OCI-LY7 (cell line): ENCODE measurements around the gene ZNF213. TPM values are rescaled to one million over a fixed set of nuclear protein-coding genes. Genes with fewer than 3 reads are reported as not detected.

Source experiments
- BruUV-seq: library from RNA; stranded (reverse); fragments of 400-500 nt; replicated peaks from 2 replicates; lab custom pipeline; 2021; lab: Mats Ljungman, UMichigan
- CTCF ChIA-PET: fragments of 300-600 bp; sonication (Branson Sonifier 250); formaldehyde crosslinking; loops from one replicate; lab custom pipeline; 2022; ENCODE audit warnings: antibody characterized with exemption; ENCODE audit not compliant: unreplicated experiment; lab: Charles Lee
- POLR2A ChIA-PET: fragments of 300-600 bp; sonication (Branson Sonifier 250); formaldehyde crosslinking; loops from one replicate; lab custom pipeline; 2022; ENCODE audit warnings: antibody characterized with exemption; lab: Charles Lee
- DNase-seq: peaks from one replicate; pipeline ENCODE4 v3.0.0-alpha.2; 2015; ENCODE audit warnings: low spot score
- H2AFZ ChIP-seq: fragments of 200-600 bp; sonication (generic), shearing (Covaris generic); 2 replicates; pipeline ENCODE4 v1.6.1; 2014; ENCODE audit warnings: mild to moderate bottlenecking, antibody characterized with exemption, low read length, moderate library complexity
- H3K27ac ChIP-seq: fragments of 200-600 bp; sonication (generic); 2 replicates; pipeline ENCODE4 v1.5.1; 2014; ENCODE audit warnings: mixed run types, low read depth, mild to moderate bottlenecking, moderate library complexity, low read length, inconsistent platforms; ENCODE audit not compliant: poor library complexity, severe bottlenecking
- H3K36me3 ChIP-seq: fragments of 200-600 bp; sonication (generic); 2 replicates; pipeline ENCODE4 v1.6.1; 2014; ENCODE audit warnings: mild to moderate bottlenecking, antibody characterized with exemption, low read length, moderate library complexity, mixed read lengths; ENCODE audit not compliant: insufficient read depth
- H3K4me1 ChIP-seq: fragments of 200-600 bp; sonication (generic); 2 replicates; pipeline ENCODE4 v1.5.1; 2014; ENCODE audit warnings: mild to moderate bottlenecking, low read length; ENCODE audit not compliant: insufficient read depth, poor library complexity, severe bottlenecking
- H3K4me2 ChIP-seq: fragments of 200-600 bp; sonication (generic); 2 replicates; pipeline ENCODE4 v1.6.1; 2014; ENCODE audit warnings: mild to moderate bottlenecking, low read length
- H3K4me3 ChIP-seq: fragments of 200-600 bp; sonication (generic); 2 replicates; pipeline ENCODE4 v1.5.1; 2014; ENCODE audit warnings: mild to moderate bottlenecking, low read depth, low read length; ENCODE audit not compliant: poor library complexity, severe bottlenecking
- H3K79me2 ChIP-seq: fragments of 200-600 bp; sonication (generic); 2 replicates; pipeline ENCODE4 v1.6.1; 2016; ENCODE audit warnings: low read depth, mild to moderate bottlenecking, low read length, moderate library complexity, mixed read lengths; ENCODE audit not compliant: insufficient read depth
- H3K9me2 ChIP-seq: fragments of 200-600 bp; sonication (generic); 2 replicates; pipeline ENCODE4 v1.6.1; 2016; ENCODE audit warnings: mild to moderate bottlenecking, low read length, mixed read lengths; ENCODE audit not compliant: insufficient read depth
- H3K9me3 ChIP-seq: fragments of 200-600 bp; sonication (generic); 2 replicates; pipeline ENCODE4 v1.6.1; 2014; ENCODE audit warnings: mild to moderate bottlenecking, mixed run types, low read length, mixed read lengths
- H4K20me1 ChIP-seq: fragments of 200-600 bp; sonication (generic); 2 replicates; pipeline ENCODE4 v1.6.1; 2014; ENCODE audit warnings: mild to moderate bottlenecking, antibody characterized with exemption, low read length, moderate library complexity, mixed read lengths; ENCODE audit not compliant: insufficient read depth
- EZH2phosphoT487 ChIP-seq: fragments of 200-600 bp; sonication (generic); IDR thresholded peaks from 2 replicates; pipeline ENCODE4 v1.6.1; 2018; ENCODE audit warnings: low read depth, borderline replicate concordance, mild to moderate bottlenecking, mixed run types, antibody characterized with exemption, low read length, moderate library complexity, mixed read lengths
- intact Hi-C: fragments of 100-400 bp; cut with micrococcal nuclease; formaldehyde crosslinking; loops from one replicate; pipeline ENCODE4 v1.10.0; 2022; ENCODE audit not compliant: unreplicated experiment
- total RNA-seq, 2 experiments: library from RNA; depleted of rRNA in 1 of 2; stranded (reverse); fragments of >200 nt in 1 of 2; shearing (Covaris generic) in 1 of 2; gene quantifications; 2 replicates each; pipeline ENCODE4 v1.2.3, GENCODE V29; 2014 to 2022
- TF ChIP-seq, protein P1 (sequence below): fragments of 200-600 bp; sonication (generic); conservative IDR thresholded peaks from 2 replicates; pipeline ENCODE4 v1.5.1; 2014; ENCODE audit warnings: mild to moderate bottlenecking, antibody characterized with exemption, low read length, moderate library complexity, mixed read lengths

Gene ZNF213
- total RNA-seq, 2 experiments from 2014 or later, result 3.4 to 9.1 TPM

DNA sequence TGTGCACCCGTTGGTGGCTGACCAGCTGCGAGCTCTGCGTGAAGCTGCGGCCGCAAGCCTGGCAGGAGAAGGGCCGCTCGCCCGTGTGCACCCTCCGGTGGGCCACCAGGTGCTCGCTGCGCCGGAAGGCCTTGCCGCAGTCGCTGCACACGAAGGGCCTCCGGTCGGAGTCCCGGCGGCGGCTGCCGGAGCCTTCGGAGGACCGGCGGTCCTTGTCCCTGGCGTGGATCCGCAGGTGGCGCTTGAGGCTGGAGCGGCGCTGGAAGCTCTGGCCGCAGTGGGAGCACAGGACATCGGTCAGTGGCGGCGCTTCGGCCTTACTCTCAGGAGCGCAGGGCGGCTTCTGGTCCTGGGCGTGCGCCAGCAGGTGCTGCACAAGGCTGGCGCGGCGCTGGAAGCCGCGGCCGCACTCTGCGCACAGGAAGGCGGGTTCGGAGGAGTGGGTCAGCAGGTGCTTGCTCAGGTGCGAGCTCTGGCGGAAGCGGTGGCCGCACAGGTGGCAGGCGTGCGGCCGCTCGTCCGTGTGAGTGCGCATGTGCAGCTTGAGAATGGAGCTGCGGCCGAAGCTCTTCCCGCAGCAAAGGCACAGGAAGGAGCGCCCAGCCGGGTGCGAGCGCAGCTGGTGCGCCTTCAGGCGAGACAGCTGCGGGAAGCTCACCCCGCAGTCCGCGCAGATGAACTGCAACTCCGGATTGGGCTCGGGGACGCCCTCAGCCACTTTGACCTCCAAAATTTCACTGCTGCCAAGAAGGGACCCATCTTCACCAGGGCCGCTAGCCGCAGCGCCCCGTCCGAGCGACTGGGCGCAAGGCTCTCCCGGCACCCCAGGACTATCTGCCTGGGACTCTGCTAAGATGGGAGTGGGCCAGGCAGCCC, 44.9 kb upstream of the ZNF213 start:
- Histone ChIP-seq H3K4me1 (peaks cover 15% of the 10 kb centered on the region), H3K4me3 (no peak overlapping the region), H3K79me2 (no peaks in the 10 kb centered on the region), H3K9me3 (no peaks in the 10 kb centered on the region), H3K36me3 (no peaks in the 10 kb centered on the region), H3K27ac (no peak overlapping the region), H3K4me2 (no peak overlapping the region), H4K20me1 (no peaks in the 10 kb centered on the region), H2AFZ (no peak overlapping the region), H3K9me2 (no peaks in the 10 kb centered on the region)
- CTCF ChIA-PET, result no interaction called here
- DNase-seq, result no peak
- intact Hi-C loops, result no loop called here
- TF ChIP-seq, protein P1, sequence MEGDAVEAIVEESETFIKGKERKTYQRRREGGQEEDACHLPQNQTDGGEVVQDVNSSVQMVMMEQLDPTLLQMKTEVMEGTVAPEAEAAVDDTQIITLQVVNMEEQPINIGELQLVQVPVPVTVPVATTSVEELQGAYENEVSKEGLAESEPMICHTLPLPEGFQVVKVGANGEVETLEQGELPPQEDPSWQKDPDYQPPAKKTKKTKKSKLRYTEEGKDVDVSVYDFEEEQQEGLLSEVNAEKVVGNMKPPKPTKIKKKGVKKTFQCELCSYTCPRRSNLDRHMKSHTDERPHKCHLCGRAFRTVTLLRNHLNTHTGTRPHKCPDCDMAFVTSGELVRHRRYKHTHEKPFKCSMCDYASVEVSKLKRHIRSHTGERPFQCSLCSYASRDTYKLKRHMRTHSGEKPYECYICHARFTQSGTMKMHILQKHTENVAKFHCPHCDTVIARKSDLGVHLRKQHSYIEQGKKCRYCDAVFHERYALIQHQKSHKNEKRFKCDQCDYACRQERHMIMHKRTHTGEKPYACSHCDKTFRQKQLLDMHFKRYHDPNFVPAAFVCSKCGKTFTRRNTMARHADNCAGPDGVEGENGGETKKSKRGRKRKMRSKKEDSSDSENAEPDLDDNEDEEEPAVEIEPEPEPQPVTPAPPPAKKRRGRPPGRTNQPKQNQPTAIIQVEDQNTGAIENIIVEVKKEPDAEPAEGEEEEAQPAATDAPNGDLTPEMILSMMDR, result no peak
- TF ChIP-seq EZH2phosphoT487, result no peak
- POLR2A ChIA-PET, result no interaction called here
- BruUV-seq, result no TSS peak

DNA sequence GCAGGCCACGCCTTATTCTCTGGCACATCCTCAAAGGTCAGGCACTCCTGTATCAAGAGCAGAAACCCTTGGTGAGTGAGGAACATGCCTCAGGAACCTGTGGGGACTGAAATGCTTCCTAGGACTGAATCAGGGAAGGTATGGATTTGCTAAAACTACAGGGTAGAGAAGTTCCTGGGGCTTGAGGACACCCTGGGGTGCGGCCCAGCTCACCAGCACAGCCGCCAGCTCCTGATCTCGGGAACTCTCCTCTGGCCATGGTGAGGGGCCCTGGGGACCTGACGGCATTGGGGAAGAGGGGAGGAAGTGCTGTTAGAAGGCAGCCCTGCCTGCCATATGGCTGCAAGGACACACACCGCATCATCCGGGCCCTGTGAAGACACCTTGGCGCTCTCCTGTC, 43.3 kb upstream of the ZNF213 start:
- CTCF ChIA-PET, result no interaction called here
- Histone ChIP-seq H3K27ac (no peak overlapping the region), H3K36me3 (no peaks in the 10 kb centered on the region), H2AFZ (no peak overlapping the region), H3K4me3 (no peak overlapping the region), H3K79me2 (no peaks in the 10 kb centered on the region), H3K9me3 (no peaks in the 10 kb centered on the region), H4K20me1 (no peaks in the 10 kb centered on the region), H3K9me2 (no peaks in the 10 kb centered on the region), H3K4me2 (no peak overlapping the region), H3K4me1 (peaks cover 26% of the 10 kb centered on the region)
- POLR2A ChIA-PET, result no interaction called here
- no peak for TF ChIP-seq EZH2phosphoT487
- no TSS peak for BruUV-seq
- DNase-seq, result no peak
- intact Hi-C loops, result no loop called here

DNA sequence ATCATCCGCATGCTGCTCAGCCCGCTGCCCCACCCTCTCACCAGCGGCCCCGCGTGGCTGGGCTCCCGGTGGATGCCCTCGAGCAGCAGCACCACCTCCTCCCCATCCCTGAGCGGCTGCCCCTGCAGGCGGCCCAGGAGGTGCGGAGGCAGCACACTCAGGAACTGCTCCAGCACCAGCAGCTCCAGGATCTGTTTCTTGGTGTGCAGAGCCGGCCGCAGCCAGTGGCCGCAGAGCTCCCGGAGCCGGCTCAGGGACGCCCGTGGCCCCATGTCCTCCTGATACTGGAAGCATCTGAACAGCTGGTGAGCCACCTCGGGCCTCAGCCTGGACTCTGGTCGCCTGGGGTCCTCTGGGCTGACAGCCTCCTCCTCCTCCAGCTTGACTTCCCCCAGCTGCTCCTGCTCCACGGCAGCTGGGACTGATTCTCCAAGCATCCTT, 42.3 kb upstream of the ZNF213 start:
- BruUV-seq, result no TSS peak
- peaks cover 26% of the 10 kb centered on the region for H3K4me1 ChIP-seq
- H3K9me2 ChIP-seq, result no peaks in the 10 kb centered on the region
- ChIA-PET POLR2A (no interaction called here), CTCF (no interaction called here)
- peak overlapping the region; percentile 74; the same call in 1 of the 2 replicates for H2AFZ ChIP-seq
- no peaks in the 10 kb centered on the region for H3K36me3 ChIP-seq
- H3K4me3 ChIP-seq, result no peak overlapping the region
- TF ChIP-seq, protein P1, result no peak
- TF ChIP-seq EZH2phosphoT487, result no peak
- H3K79me2 ChIP-seq, result no peaks in the 10 kb centered on the region
- peak overlapping the region; percentile 48 for H3K4me2 ChIP-seq
- intact Hi-C loops, result no loop called here
- H3K9me3 ChIP-seq, result no peaks in the 10 kb centered on the region
- H3K27ac ChIP-seq, result no peak overlapping the region
- no peaks in the 10 kb centered on the region for H4K20me1 ChIP-seq
- DNase-seq, result no peak
